IPS-15b (cell line): ENCODE measurements around the gene BDH2.
A peak's percentile ranks its signal among the peaks of the same experiment; 100 is the strongest.

Experiments
- H3K27me3 ChIP-seq: one replicate; pipeline ENCODE4 v1.6.1; 2013; ENCODE audit warnings: low read length; ENCODE audit not compliant: control insufficient read depth, insufficient read depth
- H3K36me3 ChIP-seq: one replicate; pipeline ENCODE4 v1.6.1; 2013; ENCODE audit warnings: low read length; ENCODE audit not compliant: control insufficient read depth, insufficient read depth
- H3K4me1 ChIP-seq: one replicate; pipeline ENCODE4 v1.6.1; 2013; ENCODE audit warnings: mild to moderate bottlenecking, low read length; ENCODE audit not compliant: control insufficient read depth, insufficient read depth
- H3K4me3 ChIP-seq: one replicate; pipeline ENCODE4 v1.5.1; 2013; ENCODE audit warnings: low read depth, low read length
- H3K9ac ChIP-seq: one replicate; pipeline ENCODE4 v1.6.1; 2013; ENCODE audit warnings: low read depth, mild to moderate bottlenecking, low read length
- H3K9me3 ChIP-seq: one replicate; pipeline ENCODE4 v1.6.1; 2013; ENCODE audit warnings: mild to moderate bottlenecking, low read length; ENCODE audit not compliant: control insufficient read depth, insufficient read depth

The BDH2 gene

DNA sequence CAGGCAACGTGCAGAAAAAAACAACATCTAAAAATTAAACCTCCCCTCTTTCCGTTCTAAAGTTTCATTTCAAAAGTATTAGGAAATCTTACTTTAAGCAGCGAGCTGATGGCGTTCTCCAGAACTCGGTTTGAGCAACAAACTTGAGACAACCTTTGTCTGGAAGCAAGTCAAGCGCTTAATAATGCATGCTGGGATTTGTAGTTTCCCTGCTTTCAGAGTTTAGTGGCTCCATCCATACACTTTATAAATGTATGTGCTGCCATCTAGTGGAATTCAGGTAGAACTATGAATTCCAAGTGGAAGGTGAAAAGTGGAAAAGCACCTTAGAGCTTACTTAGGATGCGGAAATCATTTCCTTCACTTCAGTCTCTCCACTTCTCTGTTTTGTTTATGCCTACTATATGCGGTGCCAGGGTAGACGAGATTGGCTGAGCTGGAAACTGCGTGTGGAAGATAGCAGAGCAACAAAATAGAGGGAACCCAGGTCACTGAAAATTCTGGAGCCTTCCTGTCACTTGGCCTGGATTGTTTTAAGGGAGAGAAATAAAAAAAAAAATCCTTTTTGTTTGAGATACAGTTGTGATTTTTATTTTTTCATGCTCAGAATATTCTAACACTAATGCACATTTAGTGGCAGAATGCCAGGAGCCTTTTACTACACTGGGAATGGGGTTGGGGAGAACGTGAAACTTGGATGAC lies at the start of gene BDH2:
BDH2 (minus strand) TSS at position 144 of the 702 bp plus-strand sequence. CDS start 3,580 bp downstream, outside the sequence.
- H3K4me1 ChIP-seq: no peaks in the 10 kb centered on the region
- no peaks in the 10 kb centered on the region for H3K9me3 ChIP-seq
- H3K36me3 ChIP-seq: no peaks in the 10 kb centered on the region
- H3K4me3 ChIP-seq: peak within 1 kb of the TSS; percentile 63
- H3K27me3 ChIP-seq: no peaks in the 10 kb centered on the region
- H3K9ac ChIP-seq: peak within 1 kb of the TSS; percentile 50

- peaks cover 13% of the 10 kb centered on the region for H3K36me3 ChIP-seq
- H3K4me1 ChIP-seq: no peaks in the 10 kb centered on the region
- H3K4me3 ChIP-seq: no peak overlapping the region
- H3K9ac ChIP-seq: no peak overlapping the region
- H3K9me3 ChIP-seq: no peaks in the 10 kb centered on the region
- no peaks in the 10 kb centered on the region for H3K27me3 ChIP-seq
Measured at GRCh38 chr4:103144926-103145325, 45.3 kb upstream of the BDH2 start.

DNA sequence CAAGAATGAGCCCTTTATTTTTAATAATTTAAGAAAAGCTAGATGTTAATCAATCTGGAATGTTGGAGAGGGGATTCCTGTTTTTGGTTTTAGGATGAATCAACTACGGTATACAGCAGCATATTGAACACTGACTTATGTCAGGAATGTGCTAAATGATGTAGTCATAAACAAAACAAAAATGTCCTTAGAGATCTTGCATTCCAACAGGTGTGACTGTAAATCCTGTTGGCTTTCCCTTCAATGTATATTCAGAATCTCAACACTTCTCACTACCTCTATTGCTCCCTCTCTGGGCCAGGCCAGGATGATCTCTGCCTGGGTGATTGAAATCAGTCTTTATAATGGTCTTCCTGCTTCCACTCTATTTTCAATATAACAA lies 37.8 kb upstream of the BDH2 start:
- Histone ChIP-seq H3K27me3 (no peaks in the 10 kb centered on the region), H3K4me3 (no peak overlapping the region), H3K36me3 (peaks cover 5% of the 10 kb centered on the region), H3K9me3 (no peaks in the 10 kb centered on the region), H3K9ac (no peak overlapping the region), H3K4me1 (no peaks in the 10 kb centered on the region)

GRCh38 chr4:103136671-103137445 lies 37.2 kb upstream of the BDH2 start:
- no peaks in the 10 kb centered on the region for H3K4me1 ChIP-seq
- no peak overlapping the region for H3K4me3 ChIP-seq
- H3K36me3 ChIP-seq: peaks cover 5% of the 10 kb centered on the region
- no peak overlapping the region for H3K9ac ChIP-seq
- H3K9me3 ChIP-seq: no peaks in the 10 kb centered on the region
- H3K27me3 ChIP-seq: no peaks in the 10 kb centered on the region

GRCh38 chr4:103129174-103129573 lies 29.5 kb upstream of the BDH2 start:
- Histone ChIP-seq H3K27me3 (no peaks in the 10 kb centered on the region), H3K4me1 (no peaks in the 10 kb centered on the region), H3K9ac (no peak overlapping the region), H3K36me3 (peaks cover 5% of the 10 kb centered on the region), H3K9me3 (no peaks in the 10 kb centered on the region), H3K4me3 (no peak overlapping the region)

DNA sequence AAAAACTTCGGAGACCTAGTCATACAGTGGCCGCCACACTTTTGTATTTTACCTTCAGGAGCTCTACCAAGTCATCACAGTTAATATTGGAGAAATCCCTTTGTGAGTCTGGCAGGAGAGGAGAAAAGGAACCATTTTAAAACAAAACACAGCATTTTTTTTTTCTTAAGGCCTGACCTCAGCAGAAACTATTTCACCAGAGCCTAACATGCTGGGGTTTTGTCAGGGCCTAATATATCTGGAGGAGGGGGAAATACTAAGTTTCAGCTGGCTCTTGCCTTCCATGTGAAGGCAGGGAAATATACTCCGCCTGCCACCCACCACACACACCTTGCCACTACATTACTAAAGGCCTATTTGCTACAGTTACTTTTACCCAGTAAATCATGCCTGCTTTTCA lies 26.5 kb upstream of the BDH2 start:
- Histone ChIP-seq H3K4me1 (no peaks in the 10 kb centered on the region), H3K9ac (no peak overlapping the region), H3K9me3 (no peaks in the 10 kb centered on the region), H3K4me3 (no peak overlapping the region), H3K27me3 (no peaks in the 10 kb centered on the region), H3K36me3 (no peaks in the 10 kb centered on the region)

DNA sequence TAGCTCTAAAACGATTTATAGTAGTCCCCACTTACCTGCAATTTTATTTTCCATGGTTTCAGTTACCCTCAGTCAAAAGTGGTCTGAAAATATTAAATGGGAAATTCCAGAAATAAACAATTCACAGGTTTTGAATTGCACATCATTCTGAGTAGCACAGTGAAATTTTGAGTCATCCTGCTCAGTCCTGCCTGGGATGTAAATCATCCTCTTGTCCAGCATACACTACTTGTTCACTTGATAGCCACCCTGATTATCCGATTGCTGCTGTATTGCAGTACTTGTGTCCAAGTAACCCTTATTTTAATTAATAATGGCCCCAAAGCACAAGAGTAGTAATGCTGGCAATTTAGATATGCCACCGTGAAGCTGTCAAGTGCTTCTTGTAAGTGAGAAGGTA lies 23.5 kb upstream of the BDH2 start:
- Histone ChIP-seq H3K36me3 (no peaks in the 10 kb centered on the region), H3K9me3 (no peaks in the 10 kb centered on the region), H3K4me3 (no peak overlapping the region), H3K27me3 (no peaks in the 10 kb centered on the region), H3K9ac (no peak overlapping the region), H3K4me1 (no peaks in the 10 kb centered on the region)

DNA sequence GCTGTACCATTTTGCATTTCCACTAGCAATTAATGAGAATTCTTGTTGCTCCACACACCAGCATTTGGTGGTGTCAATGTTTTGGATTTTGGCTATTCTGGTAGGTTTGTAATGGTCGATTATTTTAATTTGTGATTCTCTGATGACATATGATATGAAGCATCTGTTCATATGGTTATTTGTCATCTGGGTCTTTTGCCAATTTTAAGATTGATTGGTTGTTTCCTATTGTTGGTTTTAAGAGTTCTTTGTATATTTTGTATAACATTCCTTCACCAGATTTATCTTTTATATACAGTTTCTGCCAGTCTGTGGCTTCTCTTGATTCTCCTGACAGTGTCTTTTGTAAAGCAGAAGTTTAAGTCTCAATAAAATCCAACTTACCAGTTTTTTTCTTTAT lies 18.5 kb upstream of the BDH2 start:
- Histone ChIP-seq H3K27me3 (no peaks in the 10 kb centered on the region), H3K36me3 (no peaks in the 10 kb centered on the region), H3K9me3 (no peaks in the 10 kb centered on the region), H3K4me3 (no peak overlapping the region), H3K9ac (no peak overlapping the region), H3K4me1 (no peaks in the 10 kb centered on the region)

DNA sequence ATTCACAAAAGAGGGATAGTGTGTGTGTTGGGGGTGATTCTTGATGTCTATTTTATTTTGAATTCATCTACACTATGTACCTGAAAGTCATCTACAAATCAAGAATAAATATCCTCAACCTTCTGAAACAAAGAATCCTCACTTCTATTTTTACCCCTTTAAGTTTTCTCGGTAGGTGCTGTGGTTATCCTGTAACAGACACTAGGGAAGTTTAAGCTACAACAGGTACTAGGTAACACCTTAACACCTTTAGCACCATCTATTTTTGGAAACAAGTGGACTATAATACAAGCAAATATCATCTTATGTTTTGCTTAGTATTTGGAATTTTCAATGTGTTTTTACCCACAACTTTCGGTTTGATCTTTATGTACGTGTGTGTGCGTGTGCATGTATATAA lies 12.0 kb upstream of the BDH2 start:
- Histone ChIP-seq H3K9me3 (no peaks in the 10 kb centered on the region), H3K4me1 (no peaks in the 10 kb centered on the region), H3K4me3 (no peak overlapping the region), H3K36me3 (no peaks in the 10 kb centered on the region), H3K27me3 (no peaks in the 10 kb centered on the region), H3K9ac (no peak overlapping the region)

- no peaks in the 10 kb centered on the region for H3K27me3 ChIP-seq
- no peak overlapping the region for H3K4me3 ChIP-seq
- H3K9ac ChIP-seq: no peak overlapping the region
- no peaks in the 10 kb centered on the region for H3K4me1 ChIP-seq
- no peaks in the 10 kb centered on the region for H3K36me3 ChIP-seq
- H3K9me3 ChIP-seq: no peaks in the 10 kb centered on the region
Measured at GRCh38 chr4:103108542-103108941, 8.9 kb upstream of the BDH2 start.

DNA sequence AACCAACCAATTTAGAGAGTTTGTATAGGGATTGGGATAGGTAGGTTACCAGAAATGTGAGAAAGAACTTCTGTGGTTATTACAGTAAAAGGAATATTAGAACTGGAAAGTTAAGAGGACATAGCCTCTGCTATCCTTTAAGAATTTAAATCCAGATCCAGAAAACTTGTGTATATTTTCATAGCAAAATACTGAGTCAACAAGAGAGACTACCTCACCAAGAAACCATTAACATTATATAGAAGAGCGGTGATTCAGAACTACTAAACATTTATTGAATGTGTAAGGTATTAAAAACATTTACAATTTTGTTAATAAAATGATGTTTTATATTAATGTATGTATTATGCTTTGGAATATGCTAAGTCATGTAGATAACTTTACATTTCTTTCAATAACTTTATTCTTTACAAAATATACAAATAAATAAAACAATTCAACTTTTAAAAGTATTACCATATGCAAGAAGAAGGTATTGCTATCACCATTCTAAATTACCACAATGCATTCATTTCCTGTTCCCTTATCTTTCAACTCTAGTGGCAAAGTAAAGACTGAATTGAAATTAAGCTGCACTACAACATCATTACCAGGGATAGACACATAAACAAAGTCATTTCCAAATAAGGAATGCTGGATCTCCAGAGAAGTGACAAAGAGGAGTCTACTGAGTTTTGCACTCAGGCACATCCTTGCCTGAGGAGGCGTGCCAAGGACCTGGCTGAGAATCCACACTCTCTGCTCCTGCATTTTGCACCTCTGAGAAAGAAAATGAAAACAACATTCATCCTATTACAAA lies 6.1 kb upstream of the BDH2 start:
- H3K27me3 ChIP-seq: no peaks in the 10 kb centered on the region
- H3K4me3 ChIP-seq: no peak overlapping the region
- H3K4me1 ChIP-seq: no peaks in the 10 kb centered on the region
- H3K9me3 ChIP-seq: no peaks in the 10 kb centered on the region
- H3K36me3 ChIP-seq: no peaks in the 10 kb centered on the region
- H3K9ac ChIP-seq: no peak overlapping the region
